ENCODE measurements around the gene RBP4. TPM values are rescaled to one million over a fixed set of nuclear protein-coding genes. Genes with fewer than 3 reads are reported as not detected.
"Not testable (repeated sequence)": the region's sequence is repeated elsewhere in the genome, so short reads cannot be mapped to it uniquely, and the experiment has no call there.

Gene RBP4
- total RNA-seq, 1 experiment from 2014 or later = not detected

DNA sequence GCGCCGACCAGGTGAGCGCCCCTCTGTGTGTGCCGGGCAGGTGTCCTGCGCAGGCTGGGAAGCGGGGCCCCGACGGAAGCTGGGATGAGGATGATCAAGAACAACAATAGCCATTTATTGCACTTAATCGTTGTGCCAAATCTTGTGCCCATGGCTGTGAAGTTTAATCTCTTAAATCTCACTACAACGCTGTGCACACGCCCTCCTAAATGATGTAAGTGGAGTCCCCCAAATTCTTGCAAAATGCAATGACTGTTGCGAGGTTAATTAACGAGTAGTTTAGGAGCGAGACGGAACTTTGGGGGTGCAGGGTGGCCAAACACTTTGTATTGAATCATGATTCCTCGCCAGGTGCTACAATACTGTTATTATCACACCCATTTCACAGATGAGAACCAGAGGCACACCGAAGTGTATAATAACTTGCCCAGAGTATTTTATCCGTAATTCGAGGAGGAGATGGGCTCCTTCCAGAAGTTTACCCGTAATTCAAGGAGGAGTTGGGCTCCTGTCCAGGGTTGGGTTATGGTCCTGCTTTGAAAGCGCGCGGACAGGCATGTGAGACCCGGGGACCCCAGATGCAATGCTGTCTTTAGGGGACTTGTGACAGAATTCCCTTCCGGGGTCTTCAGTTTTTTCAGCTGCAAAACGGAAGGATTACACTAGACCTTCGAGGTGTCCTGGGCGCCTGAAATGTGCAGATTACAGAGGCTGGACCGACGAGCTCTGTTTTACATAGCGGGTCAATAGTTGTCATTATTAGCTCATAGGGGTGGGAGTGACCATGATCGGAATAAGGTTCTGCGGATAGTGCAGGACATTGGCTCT lies 33.5 kb downstream of the RBP4 start:
- DNase-seq (ENCODE audit: extremely low read depth, low read depth) = no peak

DNA sequence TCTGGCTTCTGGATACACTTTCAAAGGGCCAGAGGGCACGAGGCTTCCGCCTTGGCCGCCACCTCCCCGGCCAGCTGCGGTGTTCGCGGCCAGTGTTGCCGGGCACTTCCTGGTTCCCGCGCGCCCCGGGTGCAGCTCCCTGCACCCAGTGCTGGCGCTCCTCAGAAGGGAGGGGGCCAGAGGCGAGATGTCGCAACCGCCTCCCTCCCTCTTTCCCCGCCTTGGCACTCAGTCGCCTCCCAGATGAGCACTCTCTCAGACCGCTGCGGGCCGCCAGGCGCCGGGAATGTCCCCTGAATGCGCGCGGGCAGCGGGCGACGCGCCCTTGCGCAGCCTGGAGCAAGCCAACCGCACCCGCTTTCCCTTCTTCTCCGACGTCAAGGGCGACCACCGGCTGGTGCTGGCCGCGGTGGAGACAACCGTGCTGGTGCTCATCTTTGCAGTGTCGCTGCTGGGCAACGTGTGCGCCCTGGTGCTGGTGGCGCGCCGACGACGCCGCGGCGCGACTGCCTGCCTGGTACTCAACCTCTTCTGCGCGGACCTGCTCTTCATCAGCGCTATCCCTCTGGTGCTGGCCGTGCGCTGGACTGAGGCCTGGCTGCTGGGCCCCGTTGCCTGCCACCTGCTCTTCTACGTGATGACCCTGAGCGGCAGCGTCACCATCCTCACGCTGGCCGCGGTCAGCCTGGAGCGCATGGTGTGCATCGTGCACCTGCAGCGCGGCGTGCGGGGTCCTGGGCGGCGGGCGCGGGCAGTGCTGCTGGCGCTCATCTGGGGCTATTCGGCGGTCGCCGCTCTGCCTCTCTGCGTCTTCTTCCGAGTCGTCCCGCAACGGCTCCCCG lies 34.4 kb downstream of the RBP4 start, which contains the start of gene FFAR4:
FFAR4 (plus strand) TSS at position 231 of the 842 bp plus-strand sequence; CDS start at position 287, 56 bp downstream.
- peak; percentile 15 for DNase-seq (ENCODE audit: extremely low read depth, low read depth)

DNA sequence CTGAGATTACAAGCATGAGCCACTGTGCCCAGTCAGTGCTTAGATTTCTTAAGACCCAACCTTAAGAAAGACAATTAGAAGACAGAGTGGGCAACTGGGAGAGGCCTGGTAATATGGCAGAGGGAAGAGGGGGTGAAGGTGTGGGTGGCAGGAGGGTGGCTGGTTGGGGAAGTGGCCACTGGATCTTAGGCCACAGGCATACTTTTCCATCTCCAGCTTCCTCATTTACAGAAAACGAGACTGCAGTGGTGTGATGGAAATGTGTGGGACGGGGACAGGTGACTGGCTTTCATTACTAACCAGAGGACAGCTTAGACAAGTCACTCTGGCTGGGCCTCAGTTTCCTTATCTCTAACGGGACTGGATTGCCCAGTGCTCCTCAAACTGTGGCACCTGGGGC lies 35.6 kb downstream of the RBP4 start:
- DNase-seq (ENCODE audit: extremely low read depth, low read depth) = no peak

DNA sequence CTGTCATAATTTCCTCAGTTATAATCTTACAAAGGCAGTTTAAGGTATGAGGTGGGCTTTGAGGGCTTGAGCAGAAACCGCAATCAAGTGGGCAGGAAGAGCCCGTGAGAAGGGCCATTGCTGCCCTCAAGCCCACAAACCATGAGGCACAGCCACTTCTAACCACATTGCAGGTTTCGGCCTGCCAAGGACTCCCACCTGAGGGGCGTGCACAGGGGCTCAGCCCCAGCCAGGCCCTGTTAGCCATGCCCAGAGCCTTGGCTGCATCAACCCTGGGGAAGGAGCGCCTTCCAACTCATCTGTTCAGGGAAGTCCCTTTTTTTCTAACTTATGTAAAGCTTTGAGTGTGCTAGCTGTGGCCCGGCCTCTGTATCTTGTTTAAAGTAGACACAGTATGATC lies 40.5 kb downstream of the RBP4 start:
- DNase-seq (ENCODE audit: extremely low read depth, low read depth) = no peak

DNA sequence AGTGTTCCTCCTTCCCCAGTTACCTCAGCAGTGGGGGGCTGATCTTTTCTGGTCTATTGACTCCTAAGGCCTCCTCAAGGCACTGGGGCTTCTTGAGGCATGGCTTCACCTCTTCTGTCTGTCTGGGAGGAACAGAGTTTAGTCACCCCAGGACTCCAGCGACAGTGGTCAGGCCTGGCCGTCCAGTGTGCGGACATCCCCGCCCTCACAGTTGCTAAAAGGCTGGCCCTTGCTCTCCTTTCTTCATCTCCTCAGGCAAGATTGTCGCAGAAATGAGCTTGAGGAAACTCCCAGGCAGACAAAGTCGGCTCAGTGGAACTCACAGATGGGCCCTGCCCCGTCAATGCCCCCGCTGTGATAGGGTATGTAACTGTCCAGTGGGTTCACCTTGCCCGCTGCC lies 41.5 kb downstream of the RBP4 start:
- DNase-seq (ENCODE audit: extremely low read depth, low read depth) = no peak

DNA sequence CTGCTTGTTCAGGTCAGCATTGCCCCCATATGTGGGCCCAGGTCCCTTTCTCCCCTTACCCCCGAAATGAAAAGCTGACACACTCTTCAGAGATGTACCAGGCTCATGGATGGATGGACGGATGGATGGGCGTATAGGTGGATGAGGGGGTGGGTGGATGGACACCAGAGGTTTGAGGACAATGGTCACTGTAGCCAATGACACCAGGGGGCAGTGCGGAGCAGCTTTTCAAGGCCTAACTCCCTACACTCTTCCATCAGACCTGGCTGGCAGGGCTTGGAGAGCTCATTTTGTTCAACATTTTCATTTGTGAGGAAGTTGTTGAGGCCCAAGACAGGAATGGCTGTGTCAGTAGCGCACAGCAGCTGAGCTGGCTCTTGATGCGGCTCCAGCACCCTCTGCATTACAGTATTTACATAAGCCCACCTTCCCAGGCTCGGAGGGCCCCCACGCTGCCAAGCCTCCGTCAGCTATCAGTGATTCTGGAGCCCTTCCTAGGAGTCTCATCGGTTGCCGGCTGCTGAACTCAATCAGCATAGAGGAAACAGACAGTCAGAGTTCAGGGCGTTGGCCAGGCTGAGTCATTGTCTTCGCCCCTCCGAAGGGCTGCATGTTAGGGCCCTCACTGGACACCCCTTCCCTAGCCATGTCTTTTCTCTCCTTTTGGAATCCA lies 46.1 kb downstream of the RBP4 start:
- DNase-seq (ENCODE audit: extremely low read depth, low read depth) = peak; percentile 66

DNA sequence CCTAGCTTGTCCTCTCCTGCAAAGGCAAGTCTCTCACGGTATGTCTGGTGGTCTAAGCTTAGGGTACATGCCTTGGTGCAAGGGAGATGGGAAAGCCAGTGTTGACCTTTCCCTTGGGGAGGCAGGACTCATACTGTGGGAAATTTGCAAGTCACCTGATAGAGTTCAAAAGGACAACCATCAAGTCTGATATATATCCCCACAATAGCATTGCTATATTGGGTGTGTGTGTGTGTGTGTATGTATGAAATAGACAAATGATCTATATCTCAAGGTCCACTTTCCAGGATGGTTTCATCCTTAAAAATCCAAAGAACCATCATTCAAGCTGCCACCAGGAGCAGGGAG lies 46.7 kb downstream of the RBP4 start:
- no peak for DNase-seq (ENCODE audit: extremely low read depth, low read depth)

DNA sequence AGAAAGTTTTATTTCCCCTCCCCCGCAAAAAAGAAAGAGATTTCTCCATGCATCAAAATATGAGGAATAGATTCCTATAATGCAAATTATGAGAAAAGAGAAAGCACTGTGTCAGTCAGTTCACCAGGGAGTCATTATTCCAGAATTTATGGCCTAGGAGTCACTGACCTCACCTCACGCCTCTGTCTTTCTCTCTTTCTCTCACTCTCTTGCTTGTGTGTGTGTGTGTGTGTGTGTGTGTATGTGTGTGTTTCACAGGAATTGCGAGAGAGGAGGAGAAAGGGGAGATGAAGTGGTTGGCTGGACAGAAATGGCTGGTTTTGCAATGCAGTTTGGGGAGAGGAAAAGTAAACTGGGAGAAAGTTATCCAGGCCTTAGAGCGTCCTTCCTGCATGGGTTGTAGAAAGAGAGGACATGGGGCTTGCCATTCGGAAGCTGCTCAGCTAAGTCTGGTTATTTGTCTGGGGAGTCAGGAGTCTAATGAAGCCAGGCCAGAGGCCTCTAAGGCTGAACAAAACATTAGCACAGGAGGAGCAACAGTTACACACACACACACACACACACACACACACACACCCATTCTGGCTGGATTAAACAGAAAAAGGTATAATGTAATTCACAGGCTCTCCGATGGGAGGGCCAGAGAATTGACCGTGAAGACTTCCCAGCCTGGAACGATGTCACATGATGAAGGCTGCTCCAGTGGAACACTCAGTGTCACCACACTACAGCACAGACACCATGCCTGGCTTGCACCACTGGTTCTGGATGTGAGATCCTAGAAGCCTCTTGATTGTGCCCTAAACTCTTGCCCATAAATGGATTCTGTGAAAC lies 47.3 kb downstream of the RBP4 start:
- DNase-seq (ENCODE audit: extremely low read depth, low read depth) = no peak

DNA sequence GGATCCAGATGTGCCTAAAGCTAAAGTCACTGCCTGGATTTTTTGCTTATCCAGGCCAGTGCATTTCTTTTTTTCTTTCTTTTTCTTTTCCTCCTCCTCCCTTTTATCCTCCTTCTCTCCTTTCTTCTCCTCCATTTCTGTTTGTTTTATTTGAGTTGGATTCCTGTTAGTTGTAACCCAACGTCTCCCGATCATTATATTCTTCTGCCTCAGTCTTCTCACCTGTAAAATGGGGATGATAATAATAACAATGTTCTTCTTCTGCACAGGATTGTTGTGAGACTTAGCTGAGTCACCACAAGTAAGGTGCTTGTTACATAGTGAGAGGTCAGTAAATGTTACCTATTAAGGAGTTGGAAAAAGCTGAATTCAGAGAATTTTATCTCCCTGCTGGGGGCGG lies 48.3 kb downstream of the RBP4 start:
- no peak for DNase-seq (ENCODE audit: extremely low read depth, low read depth)

DNA sequence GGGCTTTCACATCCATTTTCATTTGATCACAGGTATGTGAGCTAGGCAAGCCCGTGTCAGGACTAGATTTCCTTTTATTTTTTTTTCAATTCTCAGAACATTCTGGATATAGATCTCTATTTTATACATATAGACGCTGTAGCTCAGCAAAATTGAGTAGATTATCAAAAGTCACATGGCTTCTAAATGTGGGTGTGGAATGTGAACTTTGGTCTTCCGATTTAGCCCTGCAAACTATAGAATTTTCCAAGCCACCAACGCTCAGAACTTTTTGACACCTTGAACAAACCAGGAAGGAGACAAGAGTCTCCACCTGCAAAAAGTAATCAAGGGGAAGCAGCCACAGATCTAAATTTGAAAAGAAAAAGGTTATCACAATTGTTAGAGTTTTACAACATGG lies 50.4 kb downstream of the RBP4 start:
- no peak for DNase-seq (ENCODE audit: extremely low read depth, low read depth)

DNA sequence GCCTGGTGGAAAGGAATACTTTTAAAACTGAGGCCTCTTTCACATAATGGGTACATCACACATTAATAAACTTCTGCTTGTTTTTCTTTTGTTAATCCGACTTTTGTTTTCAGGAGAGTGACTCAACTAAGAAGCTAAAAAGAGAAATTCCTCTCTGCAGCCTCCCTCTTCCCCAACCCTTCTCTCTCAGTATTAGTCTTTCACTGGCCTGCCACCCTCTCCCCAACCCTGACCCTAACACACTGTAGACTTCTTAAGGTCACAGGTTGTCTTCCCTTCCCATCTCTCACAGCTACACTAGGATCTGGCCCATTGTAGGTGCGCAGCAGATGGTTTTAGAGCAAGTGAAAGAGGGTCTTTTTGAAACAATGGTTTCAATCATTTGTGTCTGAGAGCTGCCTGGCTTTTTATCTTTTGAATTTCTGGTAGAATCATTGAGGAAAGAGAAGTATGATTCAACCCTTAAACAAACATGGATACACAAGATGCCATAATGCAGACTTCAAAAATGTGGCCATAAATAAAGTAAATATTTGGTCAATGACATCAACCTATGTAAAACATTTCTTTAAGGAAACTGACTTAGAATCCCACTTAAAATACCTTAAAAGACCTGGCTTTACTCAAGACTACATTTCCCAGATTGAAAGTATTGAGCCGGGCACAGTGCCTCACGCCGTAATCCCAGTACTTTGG lies 52.5 kb downstream of the RBP4 start:
- DNase-seq (ENCODE audit: extremely low read depth, low read depth) = no peak

DNA sequence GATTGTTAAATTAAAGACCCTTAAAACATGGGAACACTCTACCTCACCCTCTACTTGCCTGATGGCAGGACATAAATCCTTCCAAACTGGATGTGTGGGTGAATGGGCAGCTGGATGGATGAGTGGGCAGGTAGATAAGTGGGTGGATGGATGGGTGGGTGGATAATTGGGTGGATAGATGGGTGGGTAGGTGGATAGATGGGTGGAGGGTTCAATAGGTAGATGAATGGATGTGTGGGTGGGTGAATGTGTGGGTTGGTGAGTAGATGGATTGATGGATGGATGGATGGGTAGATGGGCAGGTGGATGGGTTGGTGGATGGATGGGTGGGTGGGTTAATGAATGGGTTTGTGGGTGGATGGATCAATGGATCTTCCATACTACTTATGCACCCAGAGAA lies 53.5 kb downstream of the RBP4 start:
- no peak for DNase-seq (ENCODE audit: extremely low read depth, low read depth)

DNA sequence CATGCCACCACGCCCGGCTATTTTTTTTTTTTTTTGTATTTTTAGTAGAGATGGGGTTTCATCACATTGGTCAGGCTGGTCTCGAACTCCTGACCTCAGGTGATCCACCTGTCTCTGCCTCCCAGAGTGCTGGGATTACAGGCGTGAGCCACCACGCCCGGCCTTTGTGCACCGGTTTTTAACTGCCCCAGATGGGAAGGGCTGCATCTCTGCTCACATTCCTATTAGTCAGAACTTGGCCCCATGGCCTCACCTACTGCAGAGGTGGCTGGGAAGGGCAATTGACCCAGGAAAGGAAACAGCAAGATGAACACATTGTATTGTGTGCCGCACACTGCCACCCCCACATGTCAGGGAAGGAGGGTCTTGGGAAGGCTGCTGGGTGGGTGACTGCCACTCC lies 54.0 kb downstream of the RBP4 start:
- not testable (repeated sequence) for DNase-seq (ENCODE audit: extremely low read depth, low read depth)

DNA sequence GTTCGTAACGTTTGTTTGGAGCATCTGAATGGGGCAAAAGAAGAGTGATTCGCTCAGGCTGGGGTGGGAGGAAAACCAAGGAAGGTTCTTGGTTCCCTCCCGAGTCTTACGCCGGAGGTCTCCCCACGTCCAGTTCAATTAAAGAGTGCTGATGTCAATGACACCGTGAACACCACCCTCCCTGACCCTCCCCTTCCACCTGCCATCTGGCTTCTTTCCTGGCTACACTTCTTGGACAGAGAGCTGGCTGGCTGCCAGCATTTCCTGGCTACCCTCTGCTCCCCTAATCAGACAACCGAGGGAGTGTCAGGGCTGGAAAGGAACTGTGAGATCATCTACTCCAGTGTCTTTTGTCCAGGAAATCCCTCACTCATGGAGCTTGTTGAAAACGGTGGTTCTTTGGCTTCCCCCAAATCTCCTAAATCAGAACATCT lies 58.7 kb downstream of the RBP4 start:
- no peak for DNase-seq (ENCODE audit: extremely low read depth, low read depth)

Other genes with a start within 250 kb of the RBP4 start
- 369 and 488 TPM in 2 replicates for gene MYOF, start 118.9 kb downstream of the RBP4 start, total RNA-seq (2014; rRNA removed; shearing (Covaris generic))
- 71.8 and 76.0 TPM in 2 replicates for gene CEP55, start 104.6 kb downstream of the RBP4 start, total RNA-seq (2014; rRNA removed; shearing (Covaris generic))
- gene FFAR4, start 34.6 kb downstream of the RBP4 start, total RNA-seq (2014; rRNA removed; shearing (Covaris generic)) = not detected in 2 replicates
- not detected in 2 replicates for gene PDE6C, start 11.3 kb upstream of the RBP4 start, total RNA-seq (2014; rRNA removed; shearing (Covaris generic))
- 14.1 and 19.9 TPM in 2 replicates for gene FRA10AC1, start 101.4 kb upstream of the RBP4 start, total RNA-seq (2014; rRNA removed; shearing (Covaris generic))
- 0.23 and 0.32 TPM in 2 replicates for gene LGI1, start 156.7 kb upstream of the RBP4 start, total RNA-seq (2014; rRNA removed; shearing (Covaris generic))

Measured in NCI-H460 (cell line).